Measurements from ENCODE around the gene CNOT8. TPM values are rescaled to one million over a fixed set of nuclear protein-coding genes. Genes with fewer than 3 reads are reported as not detected.

Gene CNOT8
- polyA plus RNA-seq, 1 donor from 2014 or later: 146 TPM

- Histone ChIP-seq H3K79me2 (replicated peaks; ENCODE audit: insufficient read depth, low read length) (no peaks in the 10 kb centered on the region), H3K4me2 (ENCODE audit: low read length) (no peak overlapping the region), H4K20me1 (ENCODE audit: insufficient read depth) (no peaks in the 10 kb centered on the region), H3F3A (ENCODE audit: insufficient read depth, low read length, poor library complexity, severe bottlenecking) (no peaks in the 10 kb centered on the region), H3K27me3 (ENCODE audit: insufficient read depth, low read depth, low read length) (no peaks in the 10 kb centered on the region), H3K9me3 (ENCODE audit: low read length) (no peaks in the 10 kb centered on the region), H3K4me3 (ENCODE audit: low read length) (no peak overlapping the region), H3K27ac (ENCODE audit: low read length) (no peak overlapping the region), H3K9me2 (ENCODE audit: insufficient read depth, low read length) (no peaks in the 10 kb centered on the region), H2AFZ (ENCODE audit: low read depth, low read length) (no peak overlapping the region), H3K9ac (ENCODE audit: low read length) (no peak overlapping the region), H3K36me3 (ENCODE audit: insufficient read depth, low read length) (no peaks in the 10 kb centered on the region)
- TF ChIP-seq RAD21 (conservative IDR thresholded peaks at IDR 0.05): no peak
- TF ChIP-seq EP300 (conservative IDR thresholded peaks at IDR 0.05; ENCODE audit: poor library complexity, severe bottlenecking): no peak
- TF ChIP-seq REST (IDR thresholded peaks at IDR 0.05; ENCODE audit: borderline replicate concordance): no peak
- no peak for TF ChIP-seq TAF1 (IDR thresholded peaks at IDR 0.05; ENCODE audit: low read depth)
- no peak for TF ChIP-seq CTCF (IDR thresholded peaks at IDR 0.05; ENCODE audit: poor library complexity, severe bottlenecking)
Measured at GRCh38 chr5:154830219-154830595, 28.2 kb upstream of the CNOT8 start.

- TF ChIP-seq SMC3 (conservative IDR thresholded peaks at IDR 0.05; ENCODE audit: poor library complexity): no peak
- TF ChIP-seq EP300 (conservative IDR thresholded peaks at IDR 0.05; ENCODE audit: poor library complexity, severe bottlenecking): no peak
- no peak for TF ChIP-seq POLR2AphosphoS5 (IDR thresholded peaks at IDR 0.05)
- no peak for TF ChIP-seq RAD21 (conservative IDR thresholded peaks at IDR 0.05)
- no peak for TF ChIP-seq EZH2 (IDR thresholded peaks at IDR 0.05; ENCODE audit: borderline replicate concordance, insufficient read depth, low read length, poor library complexity, severe bottlenecking)
- TF ChIP-seq MXI1 (conservative IDR thresholded peaks at IDR 0.05; ENCODE audit: poor library complexity, severe bottlenecking): no peak
- TF ChIP-seq TAF1 (IDR thresholded peaks at IDR 0.05; ENCODE audit: low read depth): no peak
- no peak for TF ChIP-seq CTCF (IDR thresholded peaks at IDR 0.05; ENCODE audit: poor library complexity, severe bottlenecking)
- TF ChIP-seq REST (IDR thresholded peaks at IDR 0.05; ENCODE audit: borderline replicate concordance): no peak
- no peak overlapping the region for H3K4me2 ChIP-seq (ENCODE audit: low read length)
Measured at GRCh38 chr5:154830596-154830995, 27.8 kb upstream of the CNOT8 start.

More at GRCh38 chr5:154830596-154830995, 27.8 kb upstream of the CNOT8 start:
- Histone ChIP-seq H2AFZ (ENCODE audit: low read depth, low read length) (no peak overlapping the region), H3K4me3 (ENCODE audit: low read length) (no peak overlapping the region), H3K9me2 (ENCODE audit: insufficient read depth, low read length) (no peaks in the 10 kb centered on the region), H3F3A (ENCODE audit: insufficient read depth, low read length, poor library complexity, severe bottlenecking) (no peaks in the 10 kb centered on the region), H3K27ac (ENCODE audit: low read length) (no peak overlapping the region), H3K9me3 (ENCODE audit: low read length) (no peaks in the 10 kb centered on the region), H3K9ac (ENCODE audit: low read length) (no peak overlapping the region), H3K27me3 (ENCODE audit: insufficient read depth, low read depth, low read length) (no peaks in the 10 kb centered on the region), H3K36me3 (ENCODE audit: insufficient read depth, low read length) (no peaks in the 10 kb centered on the region), H3K79me2 (replicated peaks; ENCODE audit: insufficient read depth, low read length) (no peaks in the 10 kb centered on the region), H4K20me1 (ENCODE audit: insufficient read depth) (no peaks in the 10 kb centered on the region)
